Spleen (tissue), 7 donors: Measurements from ENCODE around the gene DSTYK.

Experiments
- CTCF ChIP-seq, 11 experiments: fragments of 200-600 bp in 7 of 11; fragments of 450-650 bp in 4 of 11; sonication (generic) in 4 of 11; IDR thresholded peaks in 8 of 11; conservative IDR thresholded peaks in 3 of 11; 1 replicate in 7 of 11; 2 replicates in 4 of 11; pipeline versions ENCODE4 v1.4.0 to v1.8.0; 2016 to 2021; ENCODE audit warnings: antibody characterized with exemption in 11 of 11, inconsistent platforms in 4 of 11, mild to moderate bottlenecking in 1 of 11
- POLR2AphosphoS5 ChIP-seq, 3 donors: sonication (generic); formaldehyde crosslinking; IDR thresholded peaks; one replicate each; pipeline ENCODE4 v1.5.1; 2017; ENCODE audit warnings: antibody characterized with exemption in 3 of 3
- donor health status: DM: no; HTN: no; CAD: no; lungs with moderate emphysema.
- donor health status: DM: no; HTN: no; CAD: no.
- donor health status: DM: no; HTN: no; CAD: no.

DNA sequence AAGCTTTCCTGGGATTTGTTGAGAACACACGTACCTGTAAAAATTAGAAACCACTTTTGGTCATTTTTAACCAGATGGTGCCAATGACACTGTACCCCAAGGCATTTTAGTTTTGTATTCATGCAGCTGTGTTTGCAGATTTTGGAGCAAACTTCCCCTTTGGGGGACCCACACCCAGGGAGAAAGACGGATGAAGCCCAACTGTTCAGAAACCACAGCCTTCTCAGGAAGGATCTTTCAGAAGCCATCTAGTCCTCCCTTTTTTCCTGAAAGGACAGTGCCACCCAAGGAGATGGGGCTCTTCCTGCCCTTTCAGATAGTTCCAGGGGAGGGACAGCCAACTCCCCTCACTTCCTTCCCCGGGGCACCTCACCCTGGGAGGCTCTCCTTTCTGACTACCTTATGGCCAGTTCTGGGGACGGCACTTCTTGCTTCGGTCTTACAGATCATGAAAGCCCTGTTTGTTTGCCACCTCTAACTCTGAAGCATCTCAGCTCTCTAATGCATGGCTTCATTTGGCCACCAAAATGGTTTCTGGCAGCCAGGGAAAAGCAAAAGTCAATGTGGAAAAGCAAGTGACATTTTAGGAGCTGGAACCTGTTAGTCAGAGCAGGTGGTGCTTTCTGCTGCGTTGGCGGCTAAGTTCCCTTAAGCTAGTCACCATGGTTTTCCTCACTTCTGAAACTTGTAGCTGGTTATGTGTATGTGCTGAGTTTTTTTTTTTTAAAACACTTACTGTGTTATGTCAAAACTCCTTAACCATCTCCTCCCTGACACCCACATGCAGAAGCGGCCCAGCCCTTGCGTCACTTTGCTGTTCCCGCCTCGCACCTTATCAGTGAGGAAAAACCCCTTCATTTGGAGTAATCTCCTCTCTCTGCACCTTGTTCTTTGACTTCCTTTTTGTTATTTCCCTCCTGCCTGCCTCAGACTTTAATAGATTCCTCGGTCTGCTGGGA, 26.3 kb upstream of the DSTYK start:
- TF ChIP-seq CTCF (IDR thresholded peaks at IDR 0.05 in 8 of 11, conservative IDR thresholded peaks at IDR 0.05 in 3 of 11) (no peak), POLR2AphosphoS5 (IDR thresholded peaks at IDR 0.05) (no peak)
